ENCODE data around the gene RHEB.

RHEB gene

GRCh38 chr7:151435971-151436370, 83.7 kb downstream of the RHEB start:
- TF ChIP-seq SNAI2 (CRISPR knock-in tag; IDR thresholded peaks at IDR 0.05): no peak
- TF ChIP-seq TOX (CRISPR knock-in tag; IDR thresholded peaks at IDR 0.05; ENCODE audit: borderline replicate concordance): no peak
- no peak for TF ChIP-seq ZNF70 (CRISPR knock-in tag; IDR thresholded peaks at IDR 0.05)
- TF ChIP-seq ZFP30 (CRISPR knock-in tag; IDR thresholded peaks at IDR 0.05): no peak
- TF ChIP-seq ARNTL (CRISPR knock-in tag; IDR thresholded peaks at IDR 0.05; ENCODE audit: borderline replicate concordance, low read depth): no peak
- no peak for TF ChIP-seq ZFP3 (CRISPR knock-in tag; IDR thresholded peaks at IDR 0.05)
- no peak for TF ChIP-seq ISL1 (CRISPR knock-in tag; IDR thresholded peaks at IDR 0.05)
- no peak for TF ChIP-seq CSRNP3 (CRISPR knock-in tag; IDR thresholded peaks at IDR 0.05)
- TF ChIP-seq, protein P1, sequence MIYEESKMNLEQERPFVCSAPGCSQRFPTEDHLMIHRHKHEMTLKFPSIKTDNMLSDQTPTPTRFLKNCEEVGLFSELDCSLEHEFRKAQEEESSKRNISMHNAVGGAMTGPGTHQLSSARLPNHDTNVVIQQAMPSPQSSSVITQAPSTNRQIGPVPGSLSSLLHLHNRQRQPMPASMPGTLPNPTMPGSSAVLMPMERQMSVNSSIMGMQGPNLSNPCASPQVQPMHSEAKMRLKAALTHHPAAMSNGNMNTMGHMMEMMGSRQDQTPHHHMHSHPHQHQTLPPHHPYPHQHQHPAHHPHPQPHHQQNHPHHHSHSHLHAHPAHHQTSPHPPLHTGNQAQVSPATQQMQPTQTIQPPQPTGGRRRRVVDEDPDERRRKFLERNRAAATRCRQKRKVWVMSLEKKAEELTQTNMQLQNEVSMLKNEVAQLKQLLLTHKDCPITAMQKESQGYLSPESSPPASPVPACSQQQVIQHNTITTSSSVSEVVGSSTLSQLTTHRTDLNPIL (CRISPR knock-in tag; IDR thresholded peaks at IDR 0.05; ENCODE audit: low read depth): no peak
- no peak for TF ChIP-seq ESRRG (CRISPR knock-in tag; IDR thresholded peaks at IDR 0.05)
- no peak for TF ChIP-seq TCF4 (CRISPR knock-in tag; IDR thresholded peaks at IDR 0.05; ENCODE audit: borderline replicate concordance)
- TF ChIP-seq PPARA (CRISPR knock-in tag; IDR thresholded peaks at IDR 0.05; ENCODE audit: borderline replicate concordance): no peak
- ATAC-seq: no peak

- TF ChIP-seq, protein P1 (CRISPR knock-in tag; IDR thresholded peaks at IDR 0.05; ENCODE audit: low read depth): no peak
- TF ChIP-seq SNAI2 (CRISPR knock-in tag; IDR thresholded peaks at IDR 0.05) (no peak), ISL1 (CRISPR knock-in tag; IDR thresholded peaks at IDR 0.05) (no peak), OSR1 (CRISPR knock-in tag; IDR thresholded peaks at IDR 0.05) (no peak), BACH2 (CRISPR knock-in tag; IDR thresholded peaks at IDR 0.05; ENCODE audit: borderline replicate concordance) (no peak), TCF4 (CRISPR knock-in tag; IDR thresholded peaks at IDR 0.05; ENCODE audit: borderline replicate concordance) (no peak), CSRNP3 (CRISPR knock-in tag; IDR thresholded peaks at IDR 0.05) (no peak), TOX (CRISPR knock-in tag; IDR thresholded peaks at IDR 0.05; ENCODE audit: borderline replicate concordance) (no peak), ZFP3 (CRISPR knock-in tag; IDR thresholded peaks at IDR 0.05) (no peak), ZNF565 (CRISPR knock-in tag; conservative IDR thresholded peaks at IDR 0.05; ENCODE audit: low read depth) (no peak), GLIS3 (CRISPR knock-in tag; IDR thresholded peaks at IDR 0.05) (no peak), ESRRG (CRISPR knock-in tag; IDR thresholded peaks at IDR 0.05) (no peak), ZNF8 (CRISPR knock-in tag; IDR thresholded peaks at IDR 0.05) (no peak), PPARA (CRISPR knock-in tag; IDR thresholded peaks at IDR 0.05; ENCODE audit: borderline replicate concordance) (no peak), ZFP30 (CRISPR knock-in tag; IDR thresholded peaks at IDR 0.05) (no peak), CSDC2 (CRISPR knock-in tag; IDR thresholded peaks at IDR 0.05) (no peak), TSHZ2 (CRISPR knock-in tag; IDR thresholded peaks at IDR 0.05) (no peak), ZNF70 (CRISPR knock-in tag; IDR thresholded peaks at IDR 0.05) (no peak), POU6F1 (CRISPR knock-in tag; IDR thresholded peaks at IDR 0.05; ENCODE audit: borderline replicate concordance, low read depth) (no peak)
- TF ChIP-seq, protein P2, sequence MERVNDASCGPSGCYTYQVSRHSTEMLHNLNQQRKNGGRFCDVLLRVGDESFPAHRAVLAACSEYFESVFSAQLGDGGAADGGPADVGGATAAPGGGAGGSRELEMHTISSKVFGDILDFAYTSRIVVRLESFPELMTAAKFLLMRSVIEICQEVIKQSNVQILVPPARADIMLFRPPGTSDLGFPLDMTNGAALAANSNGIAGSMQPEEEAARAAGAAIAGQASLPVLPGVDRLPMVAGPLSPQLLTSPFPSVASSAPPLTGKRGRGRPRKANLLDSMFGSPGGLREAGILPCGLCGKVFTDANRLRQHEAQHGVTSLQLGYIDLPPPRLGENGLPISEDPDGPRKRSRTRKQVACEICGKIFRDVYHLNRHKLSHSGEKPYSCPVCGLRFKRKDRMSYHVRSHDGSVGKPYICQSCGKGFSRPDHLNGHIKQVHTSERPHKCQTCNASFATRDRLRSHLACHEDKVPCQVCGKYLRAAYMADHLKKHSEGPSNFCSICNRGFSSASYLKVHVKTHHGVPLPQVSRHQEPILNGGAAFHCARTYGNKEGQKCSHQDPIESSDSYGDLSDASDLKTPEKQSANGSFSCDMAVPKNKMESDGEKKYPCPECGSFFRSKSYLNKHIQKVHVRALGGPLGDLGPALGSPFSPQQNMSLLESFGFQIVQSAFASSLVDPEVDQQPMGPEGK (CRISPR knock-in tag; IDR thresholded peaks at IDR 0.05; ENCODE audit: borderline replicate concordance): no peak
- no peak for ATAC-seq
Measured at GRCh38 chr7:151435103-151435916, 84.4 kb downstream of the RHEB start.
